SW480 (cell line): ENCODE measurements around the gene NAP1L1.

ENCODE experiments used
- DNase-seq: peaks from one replicate; pipeline ENCODE4 v3.0.0-alpha.2; 2016; ENCODE audit warnings: low spot score

Gene NAP1L1

GRCh38 chr12:76083246-76083903 is 1.1 kb downstream of the NAP1L1 start:
- peak; percentile 63 for DNase-seq

GRCh38 chr12:76081909-76082308 is 2.6 kb downstream of the NAP1L1 start:
- no peak for DNase-seq

- DNase-seq: no peak
Measured at GRCh38 chr12:76080729-76081415, 3.6 kb downstream of the NAP1L1 start.

- DNase-seq: no peak
Measured at GRCh38 chr12:76080017-76080728, 4.3 kb downstream of the NAP1L1 start.

- DNase-seq: no peak
Measured at GRCh38 chr12:76078748-76079147, 5.7 kb downstream of the NAP1L1 start.

- no peak for DNase-seq
Measured at GRCh38 chr12:76075448-76075847, 9.0 kb downstream of the NAP1L1 start.

GRCh38 chr12:76074701-76075336 is 9.7 kb downstream of the NAP1L1 start:
- no peak for DNase-seq

GRCh38 chr12:76073561-76073960 is 10.9 kb downstream of the NAP1L1 start:
- DNase-seq: no peak

- DNase-seq: no peak
Measured at GRCh38 chr12:76072568-76072967, 11.9 kb downstream of the NAP1L1 start.

- no peak for DNase-seq
Measured at GRCh38 chr12:76069339-76069738, 15.1 kb downstream of the NAP1L1 start.

GRCh38 chr12:76065917-76066316 is 18.6 kb downstream of the NAP1L1 start:
- no peak for DNase-seq

- DNase-seq: no peak
Measured at GRCh38 chr12:76064904-76065303, 19.6 kb downstream of the NAP1L1 start.

- DNase-seq: no peak
Measured at GRCh38 chr12:76060111-76060510, 24.4 kb downstream of the NAP1L1 start.

- DNase-seq: no peak
Measured at GRCh38 chr12:76057326-76057725, 27.2 kb downstream of the NAP1L1 start.

GRCh38 chr12:76055393-76055792 is 29.1 kb downstream of the NAP1L1 start:
- no peak for DNase-seq

GRCh38 chr12:76049575-76050251 is 34.8 kb downstream of the NAP1L1 start:
- no peak for DNase-seq

GRCh38 chr12:76047742-76048141 is 36.7 kb downstream of the NAP1L1 start:
- DNase-seq: no peak

GRCh38 chr12:76047060-76047459 is 37.4 kb downstream of the NAP1L1 start:
- DNase-seq: no peak

GRCh38 chr12:76043377-76043776 is 41.1 kb downstream of the NAP1L1 start:
- DNase-seq: no peak

GRCh38 chr12:76042147-76042546 is 42.3 kb downstream of the NAP1L1 start:
- no peak for DNase-seq

GRCh38 chr12:76041406-76041805 is 43.1 kb downstream of the NAP1L1 start:
- DNase-seq: no peak

- no peak for DNase-seq
Measured at GRCh38 chr12:76040461-76040860, 44.0 kb downstream of the NAP1L1 start.
